HG03460 (cell line): ENCODE results near the gene RRM1.
A peak's percentile ranks its signal among the peaks of the same experiment; 100 is the strongest.

Source experiments
- ATAC-seq: cut with Tn5 transposase; IDR thresholded peaks from one replicate; pipeline ENCODE4 v1.9.1; 2021; ENCODE audit not compliant: unreplicated experiment

The RRM1 gene

DNA sequence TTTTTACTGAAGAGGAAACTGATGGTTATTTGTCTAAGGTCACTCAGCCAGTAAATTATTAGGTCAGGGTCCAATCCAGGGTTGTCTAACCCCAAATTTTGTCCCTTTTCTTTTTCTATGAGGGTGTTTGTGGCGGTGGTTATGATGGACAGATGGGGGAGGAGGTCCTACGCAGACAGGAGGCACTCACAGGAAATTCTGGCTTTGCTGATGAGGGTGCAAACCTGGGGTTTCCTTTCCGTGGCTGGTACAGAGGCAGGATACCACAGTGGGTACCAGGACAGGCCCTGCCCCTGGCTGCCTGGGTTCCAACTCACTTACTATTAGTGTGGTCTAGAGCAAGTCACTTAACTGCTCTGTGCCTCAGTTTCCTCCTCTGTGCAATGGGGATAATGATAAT, 91.0 kb downstream of the RRM1 start:
- no peak for ATAC-seq

DNA sequence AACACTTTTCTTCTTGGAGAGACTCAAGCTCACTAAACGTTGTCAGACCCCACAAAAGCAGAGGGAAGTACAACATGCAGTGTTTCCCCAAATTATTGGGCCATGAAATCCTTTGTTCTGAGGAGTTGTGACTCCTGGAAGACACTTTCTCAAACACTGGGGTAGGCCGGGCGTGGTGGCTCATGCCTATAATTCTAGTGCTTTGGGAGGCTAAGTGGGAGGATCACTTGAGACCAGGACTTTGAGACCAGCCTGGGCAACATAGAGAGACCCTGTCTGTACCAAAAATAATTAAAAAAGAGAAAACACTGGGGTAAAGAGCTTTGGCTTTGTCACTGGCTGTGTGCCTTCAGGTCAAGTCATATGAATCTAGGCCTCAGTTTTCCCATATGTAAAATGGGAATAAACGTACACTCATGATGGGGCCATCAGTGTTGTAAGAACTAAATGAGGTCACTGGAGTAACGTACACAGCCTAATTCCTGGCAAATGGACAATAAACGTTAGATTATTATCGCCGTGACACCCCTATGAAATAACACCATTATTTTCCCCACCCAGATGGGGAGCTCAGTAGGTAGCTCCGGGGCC, 92.0 kb downstream of the RRM1 start:
- no peak for ATAC-seq

DNA sequence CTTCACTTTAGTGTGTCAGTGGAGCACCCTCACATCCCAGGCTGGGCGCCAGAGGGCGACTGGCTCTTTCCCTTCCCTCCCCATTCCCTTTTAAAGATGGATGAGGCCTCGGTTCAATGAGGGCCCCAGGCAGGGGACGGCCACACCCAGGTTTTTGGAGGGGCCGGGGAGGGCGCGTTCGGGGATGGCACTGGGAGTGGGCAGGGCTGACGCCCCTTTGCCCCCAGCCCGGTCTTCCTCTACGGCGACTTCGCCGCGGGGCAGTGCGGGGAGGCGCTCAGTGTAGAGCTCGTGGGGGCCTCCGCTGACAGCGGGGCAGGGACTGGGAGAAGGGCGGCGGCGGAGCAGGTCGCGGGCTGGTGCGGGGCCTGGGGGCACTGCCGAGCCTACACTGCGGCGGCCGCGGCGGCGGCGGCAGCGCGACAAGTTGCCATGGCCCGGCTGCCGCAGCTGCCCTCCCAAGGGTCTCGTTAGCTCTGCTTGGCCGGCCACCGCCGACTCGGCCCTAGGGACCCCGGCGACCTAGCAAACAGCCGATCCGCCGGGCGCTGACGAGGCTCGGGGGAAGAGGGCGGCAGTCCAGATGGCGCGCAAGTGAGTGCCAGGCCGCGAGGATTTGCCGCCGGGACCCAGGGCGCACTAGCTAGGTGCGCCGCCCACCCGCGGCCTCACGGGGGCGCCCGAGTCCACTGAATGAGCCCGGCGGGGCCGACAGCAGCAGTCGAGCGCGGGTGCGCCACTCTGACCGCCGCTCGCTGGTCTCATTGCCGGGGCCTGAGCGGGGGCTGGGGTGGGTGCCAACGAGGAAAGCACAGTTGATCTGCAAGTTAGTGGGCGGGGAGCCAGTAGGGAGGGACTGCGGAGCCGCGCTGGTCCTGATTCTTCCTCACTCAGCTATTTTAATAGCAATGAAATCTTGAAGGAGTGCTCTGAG, 92.7 kb downstream of the RRM1 start:
- ATAC-seq: peak; percentile 92
